HepG2 (cell line): Measurements from ENCODE around the gene WDR82. TPM values are rescaled to one million over a fixed set of nuclear protein-coding genes. Genes with fewer than 3 reads are reported as not detected.

Source experiments
- BATF2 ChIP-seq: sonication (generic); formaldehyde crosslinking; IDR thresholded peaks from 2 replicates; pipeline ENCODE4 v1.8.0; 2022; ENCODE audit warnings: mild to moderate bottlenecking, missing genetic modification reagents, moderate library complexity
- CC2D1A ChIP-seq: sonication (generic); formaldehyde crosslinking; IDR thresholded peaks from 2 replicates; pipeline ENCODE4 v1.8.1; 2023; ENCODE audit warnings: mild to moderate bottlenecking, missing genetic modification reagents
- DMAP1 ChIP-seq: IDR thresholded peaks from 2 replicates; pipeline ENCODE4 v1.6.1; 2016
- GATA4 ChIP-seq: sonication (generic); IDR thresholded peaks from 2 replicates; pipeline ENCODE4 v1.6.1; 2016; ENCODE audit warnings: antibody characterized with exemption, low read depth, borderline replicate concordance
- HMG20B ChIP-seq: conservative IDR thresholded peaks from 2 replicates; pipeline ENCODE4 v1.6.1; 2016; ENCODE audit warnings: missing genetic modification reagents, missing compliant biosample characterization
- ISL2 ChIP-seq: sonication (generic); formaldehyde crosslinking; IDR thresholded peaks from 2 replicates; pipeline ENCODE4 v1.5.0; 2020; ENCODE audit warnings: missing genetic modification reagents
- KLF6 ChIP-seq: IDR thresholded peaks from 2 replicates; pipeline ENCODE4 v1.8.0; 2016; ENCODE audit warnings: missing biosample characterization, missing genetic modification reagents
- PRDM10 ChIP-seq: sonication (generic); formaldehyde crosslinking; IDR thresholded peaks from 2 replicates; pipeline ENCODE4 v1.4.0; 2020; ENCODE audit warnings: low read depth, missing genetic modification reagents
- SALL1 ChIP-seq: sonication (generic); formaldehyde crosslinking; IDR thresholded peaks from 2 replicates; pipeline ENCODE4 v1.8.0; 2022; ENCODE audit warnings: mild to moderate bottlenecking, missing genetic modification reagents
- SP140L ChIP-seq: sonication (generic); formaldehyde crosslinking; IDR thresholded peaks from 2 replicates; pipeline ENCODE4 v1.4.0; 2020; ENCODE audit warnings: missing genetic modification reagents, borderline replicate concordance
- TEAD3 ChIP-seq: optimal IDR thresholded peaks from 2 replicates; pipeline ENCODE3; 2016; ENCODE audit warnings: borderline replicate concordance
- TGIF2 ChIP-seq: IDR thresholded peaks from 2 replicates; pipeline ENCODE4 v1.6.1; 2016; ENCODE audit warnings: control low read depth, missing compliant biosample characterization
- UBTF ChIP-seq: sonication (generic); formaldehyde crosslinking; IDR thresholded peaks from 2 replicates; pipeline ENCODE4 v1.4.0; 2020; ENCODE audit warnings: mild to moderate bottlenecking, missing genetic modification reagents
- USF2 ChIP-seq, 2 experiments: sonication (generic) in 1 of 2; formaldehyde crosslinking in 1 of 2; IDR thresholded peaks; 2 replicates each; pipeline versions ENCODE4 v1.5.1 to v1.6.1; 2011 to 2020; ENCODE audit warnings: borderline replicate concordance in 1 of 2, low read depth in 1 of 2, low read length in 1 of 2, mild to moderate bottlenecking in 1 of 2, missing genetic modification reagents in 1 of 2, moderate library complexity in 1 of 2
- ZKSCAN8 ChIP-seq: IDR thresholded peaks from 2 replicates; pipeline ENCODE4 v1.6.1; 2016; ENCODE audit warnings: borderline replicate concordance, missing genetic modification reagents, missing compliant biosample characterization
- ZNF264 ChIP-seq: sonication (generic); formaldehyde crosslinking; IDR thresholded peaks from 2 replicates; pipeline ENCODE4 v1.4.0; 2020; ENCODE audit warnings: missing genetic modification reagents
- ZNF331 ChIP-seq: sonication (generic); formaldehyde crosslinking; IDR thresholded peaks from 2 replicates; pipeline ENCODE4 v1.4.0; 2020; ENCODE audit warnings: missing genetic modification reagents
- ZNF33B ChIP-seq: sonication (generic); formaldehyde crosslinking; IDR thresholded peaks from 2 replicates; pipeline ENCODE4 v1.5.1; 2020; ENCODE audit warnings: mild to moderate bottlenecking, missing genetic modification reagents
- ZNF431 ChIP-seq: sonication (generic); formaldehyde crosslinking; IDR thresholded peaks from 2 replicates; pipeline ENCODE4 v1.9.0; 2022; ENCODE audit warnings: missing genetic modification reagents, low read depth, mild to moderate bottlenecking, borderline replicate concordance
- ZNF605 ChIP-seq: sonication (generic); formaldehyde crosslinking; IDR thresholded peaks from 2 replicates; pipeline ENCODE4 v1.8.0; 2022; ENCODE audit warnings: mild to moderate bottlenecking, missing genetic modification reagents
- ZNF703 ChIP-seq: sonication (generic); formaldehyde crosslinking; IDR thresholded peaks from 2 replicates; pipeline ENCODE4 v1.5.1; 2020; ENCODE audit warnings: missing genetic modification reagents, mild to moderate bottlenecking, moderate library complexity, borderline replicate concordance
- ZSCAN29 ChIP-seq: sonication (generic); formaldehyde crosslinking; conservative IDR thresholded peaks from 2 replicates; pipeline ENCODE4 v1.4.0; 2020; ENCODE audit warnings: mild to moderate bottlenecking, missing genetic modification reagents
- polyA plus RNA-seq, 8 experiments: library from polyadenylated mRNA; depleted of rRNA in 3 of 8; stranded (reverse) in 7 of 8; unstranded in 1 of 8; fragments of >200 nt; fragmentation: Illumina TruSeq in 4 of 8; extraction: Trizol in 4 of 8; gene quantifications; 2 replicates each; pipeline versions ENCODE4 v1.2.1 to v1.2.3, GENCODE V29; 2011 to 2016; ENCODE audit warnings: low read depth in 4 of 8, missing spikeins in 1 of 8, mixed read lengths in 1 of 8; ENCODE audit not compliant: insufficient read depth in 1 of 8
- total RNA-seq, 5 experiments: library from RNA; depleted of rRNA; stranded (reverse); fragments of >200 nt; fragmentation: Illumina TruSeq; extraction: Trizol; gene quantifications; 2 replicates each; pipeline ENCODE4 v1.2.3, GENCODE V29; 2016; ENCODE audit warnings: low read depth in 1 of 5

The WDR82 gene
- total and polyA plus RNA-seq, 2 of the 13 experiments (the other 11 are each of a cell fraction or from before 2014, with no cell fraction given): 39.1 to 59.5 TPM

- 0 out of 2 replicates have a peak, but pooled peaks have one; percentile 55 for TF ChIP-seq ZNF605 (CRISPR knock-in tag)
- no peak for TF ChIP-seq USF2 (IDR thresholded peaks at IDR 0.05; ENCODE audit: low read depth, low read length)
- peak; percentile 82; the same call in 1 of the 2 replicates for TF ChIP-seq USF2 (CRISPR knock-in tag; IDR thresholded peaks at IDR 0.05; ENCODE audit: borderline replicate concordance)
- TF ChIP-seq UBTF (CRISPR knock-in tag): peak; percentile 15; the same call in 1 of the 2 replicates
- TF ChIP-seq ZNF703 (CRISPR knock-in tag): peak; percentile 81; the same call in 1 of the 2 replicates
- peak; percentile 80; the same call in 1 of the 2 replicates for TF ChIP-seq KLF6 (CRISPR knock-in tag)
- TF ChIP-seq TEAD3 (CRISPR knock-in tag): peak; percentile 73
- TF ChIP-seq ISL2 (CRISPR knock-in tag): peak; percentile 92
- 0 out of 2 replicates have a peak, but pooled peaks have one; percentile 35 for TF ChIP-seq ZNF431 (CRISPR knock-in tag)
- no peak for TF ChIP-seq ZSCAN29 (CRISPR knock-in tag)
- peak; percentile 92 for TF ChIP-seq HMG20B (CRISPR knock-in tag)
- TF ChIP-seq ZNF33B (CRISPR knock-in tag): 0 out of 2 replicates have a peak, but pooled peaks have one; percentile 36
- TF ChIP-seq SALL1 (CRISPR knock-in tag): peak; percentile 80
- peak; percentile 30; the same call in 1 of the 2 replicates for TF ChIP-seq PRDM10 (CRISPR knock-in tag)
- peak; percentile 78; the same call in 1 of the 2 replicates for TF ChIP-seq ZKSCAN8
- TF ChIP-seq SP140L (CRISPR knock-in tag): no peak
- peak; percentile 72 for TF ChIP-seq DMAP1 (CRISPR knock-in tag)
- peak; percentile 67 for TF ChIP-seq ZNF264
- no peak for TF ChIP-seq BATF2 (CRISPR knock-in tag)
- TF ChIP-seq CC2D1A (CRISPR knock-in tag): no peak
- peak; percentile 97 for TF ChIP-seq ZNF331
- peak; percentile 77 for TF ChIP-seq TGIF2
- TF ChIP-seq GATA4: no peak
Measured at GRCh38 chr3:52210550-52211046, 67.9 kb downstream of the WDR82 start (continued).
